HG03342 (cell line): ENCODE data around the gene SOX30.

Experiments used
- ATAC-seq: cut with Tn5 transposase; IDR thresholded peaks from one replicate; pipeline ENCODE4 v1.9.1; 2021; ENCODE audit warnings: mild to moderate bottlenecking, moderate library complexity; ENCODE audit not compliant: unreplicated experiment

Gene SOX30

GRCh38 chr5:157578079-157578780 is 74.0 kb downstream of the SOX30 start:
- no peak for ATAC-seq

DNA sequence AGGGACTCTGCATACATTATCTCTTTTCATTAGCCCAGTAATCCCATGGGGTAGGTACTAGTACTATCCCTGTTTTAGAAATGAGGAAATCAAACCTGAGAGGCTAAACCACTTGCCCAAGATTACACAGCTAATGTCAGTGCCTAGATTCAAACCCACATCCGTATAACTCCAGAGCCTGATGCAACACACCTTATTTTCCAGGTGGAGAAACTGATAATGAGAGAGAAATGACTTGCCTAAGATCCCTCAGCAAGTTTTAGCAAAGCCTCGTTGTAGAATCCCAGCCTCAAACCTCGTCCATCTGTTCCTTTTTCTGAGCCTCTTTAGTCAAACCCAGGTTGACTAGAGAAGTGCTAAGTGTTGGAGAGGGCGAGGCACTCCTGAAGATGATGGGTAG is 75.6 kb downstream of the SOX30 start:
- no peak for ATAC-seq
